Measurements from ENCODE around the gene CX3CR1. TPM values are rescaled to one million over a fixed set of nuclear protein-coding genes. Genes with fewer than 3 reads are reported as not detected.

Gene CX3CR1
- total RNA-seq, 1 experiment from 2014 or later, result not detected

- Histone ChIP-seq H3K36me3 (ENCODE audit: control insufficient read depth, insufficient read depth, low read length) (no peaks in the 10 kb centered on the region), H3K4me1 (ENCODE audit: control insufficient read depth, insufficient read depth, low read length) (no peaks in the 10 kb centered on the region), H3K27me3 (ENCODE audit: control insufficient read depth, insufficient read depth, low read length) (no peaks in the 10 kb centered on the region), H3K4me3 (ENCODE audit: low read depth in 2 of 2, low read length in 2 of 2) (no peak overlapping the region), H3K27ac (ENCODE audit: low read length) (no peak overlapping the region), H3K9me3 (ENCODE audit: control insufficient read depth, insufficient read depth, low read depth, low read length) (no peaks in the 10 kb centered on the region)
- in situ Hi-C loops (cut with HindIII; ENCODE audit: low pct_unique_long_range_greater_than_20kb, low sequenced_read_pairs) (no loop called here), intact Hi-C loops (cut with micrococcal nuclease; ENCODE audit: unreplicated experiment) (loop anchor here (10.0 kb wide), 1 partner anchor 80 kb away; no protein-coding TSS in a partner anchor)
- ChIA-PET CTCF (no interaction called here), POLR2A (no interaction called here)
- ATAC-seq (no peak), DNase-seq (ENCODE audit: low read depth, low spot score) (no peak)
- TF ChIP-seq REST (IDR thresholded peaks at IDR 0.05; ENCODE audit: insufficient read depth in 1 of 2, low read depth in 2 of 2, low read length in 1 of 2) (no peak), POLR2AphosphoS5 (IDR thresholded peaks at IDR 0.05; ENCODE audit: low read depth, low read length) (no peak), SIN3A (IDR thresholded peaks at IDR 0.05; ENCODE audit: borderline replicate concordance, insufficient read depth, low read depth, low read length) (no peak), TCF7L2 (IDR thresholded peaks at IDR 0.05; ENCODE audit: low read depth, low read length) (no peak)
- TF ChIP-seq, protein P1, sequence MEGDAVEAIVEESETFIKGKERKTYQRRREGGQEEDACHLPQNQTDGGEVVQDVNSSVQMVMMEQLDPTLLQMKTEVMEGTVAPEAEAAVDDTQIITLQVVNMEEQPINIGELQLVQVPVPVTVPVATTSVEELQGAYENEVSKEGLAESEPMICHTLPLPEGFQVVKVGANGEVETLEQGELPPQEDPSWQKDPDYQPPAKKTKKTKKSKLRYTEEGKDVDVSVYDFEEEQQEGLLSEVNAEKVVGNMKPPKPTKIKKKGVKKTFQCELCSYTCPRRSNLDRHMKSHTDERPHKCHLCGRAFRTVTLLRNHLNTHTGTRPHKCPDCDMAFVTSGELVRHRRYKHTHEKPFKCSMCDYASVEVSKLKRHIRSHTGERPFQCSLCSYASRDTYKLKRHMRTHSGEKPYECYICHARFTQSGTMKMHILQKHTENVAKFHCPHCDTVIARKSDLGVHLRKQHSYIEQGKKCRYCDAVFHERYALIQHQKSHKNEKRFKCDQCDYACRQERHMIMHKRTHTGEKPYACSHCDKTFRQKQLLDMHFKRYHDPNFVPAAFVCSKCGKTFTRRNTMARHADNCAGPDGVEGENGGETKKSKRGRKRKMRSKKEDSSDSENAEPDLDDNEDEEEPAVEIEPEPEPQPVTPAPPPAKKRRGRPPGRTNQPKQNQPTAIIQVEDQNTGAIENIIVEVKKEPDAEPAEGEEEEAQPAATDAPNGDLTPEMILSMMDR (IDR thresholded peaks at IDR 0.05), result no peak
- BruUV-seq (replicated peaks), result no TSS peak
Observed at GRCh38 chr3:39295184-39295775, 15.4 kb upstream of the CX3CR1 start.

DNA sequence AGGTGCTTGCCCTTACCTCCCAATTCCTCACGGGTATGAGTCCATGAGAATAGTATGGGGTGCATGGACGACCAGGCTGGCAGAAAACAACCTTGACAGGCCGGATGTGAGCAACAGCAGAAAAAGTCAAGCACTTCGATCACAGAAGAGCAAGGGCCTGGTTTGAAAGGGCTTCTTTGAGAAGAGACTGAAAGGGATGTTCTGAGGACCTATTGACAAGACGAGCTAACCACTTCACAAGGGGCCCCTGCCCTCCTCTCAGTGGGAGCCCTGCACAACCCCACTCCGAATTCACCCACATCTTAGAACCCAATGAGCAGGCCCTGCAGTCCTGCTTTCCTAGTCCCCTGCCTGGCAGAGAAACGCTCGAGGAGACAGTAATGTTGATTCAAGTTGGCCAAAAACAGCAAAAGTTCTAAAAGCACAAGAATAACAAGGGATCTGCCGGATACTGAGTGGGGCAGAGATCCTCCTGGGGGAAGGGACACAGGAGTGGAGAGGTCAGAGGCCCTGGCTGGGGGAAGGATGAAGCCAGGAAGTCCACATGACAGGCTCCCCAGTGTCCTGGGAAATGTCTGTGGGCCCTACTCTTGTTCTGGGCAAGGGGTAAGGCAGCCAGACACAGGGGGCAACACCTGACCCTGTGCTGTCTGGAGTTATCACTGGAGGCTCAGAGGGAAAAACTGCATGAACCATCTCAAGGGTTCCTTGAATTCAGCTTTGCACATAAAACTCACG lies 14.8 kb upstream of the CX3CR1 start:
- TF ChIP-seq, protein P1 (IDR thresholded peaks at IDR 0.05), result no peak
- ATAC-seq, result no peak
- no peaks in the 10 kb centered on the region for H3K9me3 ChIP-seq (ENCODE audit: control insufficient read depth, insufficient read depth, low read depth, low read length)
- no peaks in the 10 kb centered on the region for H3K36me3 ChIP-seq (ENCODE audit: control insufficient read depth, insufficient read depth, low read length)
- ChIA-PET POLR2A (no interaction called here), CTCF (no interaction called here)
- H3K27me3 ChIP-seq (ENCODE audit: control insufficient read depth, insufficient read depth, low read length), result no peaks in the 10 kb centered on the region
- H3K4me1 ChIP-seq (ENCODE audit: control insufficient read depth, insufficient read depth, low read length), result no peaks in the 10 kb centered on the region
- DNase-seq (ENCODE audit: low read depth, low spot score), result no peak
- intact Hi-C loops (cut with micrococcal nuclease; ENCODE audit: unreplicated experiment) (loop anchor here (10.0 kb wide), 1 partner anchor 80 kb away; no protein-coding TSS in a partner anchor), in situ Hi-C loops (cut with HindIII; ENCODE audit: low pct_unique_long_range_greater_than_20kb, low sequenced_read_pairs) (no loop called here)
- H3K27ac ChIP-seq (ENCODE audit: low read length), result no peak overlapping the region
- BruUV-seq (replicated peaks), result no TSS peak
- H3K4me3 ChIP-seq (ENCODE audit: low read depth in 2 of 2, low read length in 2 of 2), result no peak overlapping the region

Data from Panc1 (cell line).